Right lobe of liver (tissue), 6 donors: ENCODE results near the gene MARCHF10. TPM values are rescaled to one million over a fixed set of nuclear protein-coding genes. Genes with fewer than 3 reads are reported as not detected.

Source experiments
- ATAC-seq, 4 donors: fragments of 200-7000 bp; cut with Tn5 transposase; one replicate each; pipeline ENCODE4 v1.9.1; 2020; ENCODE audit warnings: mild to moderate bottlenecking in 4 of 4, moderate library complexity in 4 of 4
- DNase-seq, 3 donors: peaks; one replicate each; pipeline ENCODE4 v3.0.0-alpha.2; 2020
- H3K27ac ChIP-seq, 3 donors: fragments of 200-600 bp; one replicate each; pipeline ENCODE4 v1.8.0; 2022
- H3K27me3 ChIP-seq, 2 donors: fragments of 200-600 bp; one replicate each; pipeline ENCODE4 v1.8.0; 2022
- H3K36me3 ChIP-seq, 4 donors: fragments of 200-600 bp; sonication (generic) in 1 of 4; one replicate each; pipeline versions ENCODE4 v1.5.1 to v1.8.0; 2017 to 2022; ENCODE audit warnings: control low read depth in 1 of 4
- H3K4me1 ChIP-seq, 4 donors: fragments of 200-600 bp; sonication (generic) in 1 of 4; one replicate each; pipeline versions ENCODE4 v1.5.1 to v1.8.0; 2017 to 2022; ENCODE audit warnings: control low read depth in 1 of 4
- H3K4me3 ChIP-seq, 3 donors: fragments of 200-600 bp; one replicate each; pipeline ENCODE4 v1.8.0; 2022
- H3K9me3 ChIP-seq, 4 donors: fragments of 200-600 bp; sonication (generic) in 1 of 4; one replicate each; pipeline versions ENCODE4 v1.5.1 to v1.8.0; 2017 to 2022; ENCODE audit warnings: control low read depth in 1 of 4
- POLR2A ChIP-seq: fragments of 450-650 bp; IDR thresholded peaks from one replicate; pipeline ENCODE4 v1.6.1; 2017; ENCODE audit warnings: antibody characterized with exemption, mild to moderate bottlenecking
- whole genome bisulfite sequencing: methylation state at CpG from one replicate; pipeline ENCODE4 v1.1.6; 2018; ENCODE audit warnings: low coverage, low lambda C conversion rate; ENCODE audit not compliant: insufficient coverage; ENCODE audit errors: missing lambda C conversion rate; 5-methylcytosine and 5-hydroxymethylcytosine counted together
- intact Hi-C, 2 donors: fragments of 100-400 bp; cut with DNase I; formaldehyde crosslinking; loops; one replicate each; pipeline versions ENCODE4 v1.11.2 to v1.14.1; 2022
- total RNA-seq, 6 experiments: library from RNA; depleted of rRNA in 2 of 6; stranded (reverse); fragments of >200 nt in 2 of 6; fragmentation: NEBNext Ultra II Directional in 3 of 6; extraction: Animal tissue kit (Norgen Biotek cat#: 25700) in 3 of 6; gene quantifications; one replicate each; pipeline versions ENCODE4 v1.1.0 to v1.2.4, GENCODE V29; 2016 to 2023
- TF ChIP-seq, protein P1 (sequence below), 4 donors: fragments of 200-600 bp in 3 of 4; fragments of 450-650 bp in 1 of 4; IDR thresholded peaks; one replicate each; pipeline versions ENCODE4 v1.5.1 to v1.8.0; 2016 to 2022; ENCODE audit warnings: antibody characterized with exemption in 4 of 4, mild to moderate bottlenecking in 2 of 4
- donor health status: DM: no; HTN: yes; CAD: no.
- donor health status: DM: no; HTN: no; CAD: no.
- donor health status: DM: no; HTN: no; CAD: no.
- donor health status: DM: no; HTN: yes; CAD: no.
- donor health status: DM: no; HTN: yes; CAD: no.

Gene MARCHF10
- total RNA-seq, 6 experiments from 2014 or later = not detected

DNA sequence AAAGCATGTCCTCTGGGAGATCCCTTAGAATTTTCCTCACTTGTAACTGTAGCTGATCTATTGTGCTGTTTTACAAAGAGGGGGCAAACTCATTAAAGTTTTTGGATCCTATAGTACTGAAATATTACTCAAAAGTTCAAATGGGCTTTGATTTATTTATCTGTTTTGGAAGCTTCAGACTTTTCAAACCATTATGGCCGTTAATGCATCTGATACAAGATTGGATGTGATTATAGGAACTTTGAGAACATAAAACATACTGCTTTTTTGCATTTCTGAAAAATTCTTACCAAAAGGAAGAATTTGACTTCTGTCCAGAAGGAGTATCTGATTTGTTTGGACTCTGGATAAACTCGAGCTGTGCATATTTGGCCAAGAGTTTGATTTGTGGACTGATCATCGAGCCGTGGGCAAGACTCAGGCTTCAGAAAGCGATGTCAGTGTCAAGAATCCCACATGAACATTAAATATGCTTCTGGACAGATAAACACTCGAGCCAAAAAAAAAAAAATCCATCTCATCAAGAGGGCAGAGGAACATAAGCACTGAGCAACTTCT lies 8.2 kb upstream of the MARCHF10 start:
- Histone ChIP-seq H3K27ac (no peak overlapping the region), H3K4me1 (no peaks in the 10 kb centered on the region), H3K4me3 (no peak overlapping the region), H3K36me3 (no peaks in the 10 kb centered on the region), H3K27me3 (no peaks in the 10 kb centered on the region), H3K9me3 (no peaks in the 10 kb centered on the region)
- 32% methylated on average over 6 of the region's 6 CpGs for WGBS
- no peak for TF ChIP-seq POLR2A
- TF ChIP-seq, protein P1, sequence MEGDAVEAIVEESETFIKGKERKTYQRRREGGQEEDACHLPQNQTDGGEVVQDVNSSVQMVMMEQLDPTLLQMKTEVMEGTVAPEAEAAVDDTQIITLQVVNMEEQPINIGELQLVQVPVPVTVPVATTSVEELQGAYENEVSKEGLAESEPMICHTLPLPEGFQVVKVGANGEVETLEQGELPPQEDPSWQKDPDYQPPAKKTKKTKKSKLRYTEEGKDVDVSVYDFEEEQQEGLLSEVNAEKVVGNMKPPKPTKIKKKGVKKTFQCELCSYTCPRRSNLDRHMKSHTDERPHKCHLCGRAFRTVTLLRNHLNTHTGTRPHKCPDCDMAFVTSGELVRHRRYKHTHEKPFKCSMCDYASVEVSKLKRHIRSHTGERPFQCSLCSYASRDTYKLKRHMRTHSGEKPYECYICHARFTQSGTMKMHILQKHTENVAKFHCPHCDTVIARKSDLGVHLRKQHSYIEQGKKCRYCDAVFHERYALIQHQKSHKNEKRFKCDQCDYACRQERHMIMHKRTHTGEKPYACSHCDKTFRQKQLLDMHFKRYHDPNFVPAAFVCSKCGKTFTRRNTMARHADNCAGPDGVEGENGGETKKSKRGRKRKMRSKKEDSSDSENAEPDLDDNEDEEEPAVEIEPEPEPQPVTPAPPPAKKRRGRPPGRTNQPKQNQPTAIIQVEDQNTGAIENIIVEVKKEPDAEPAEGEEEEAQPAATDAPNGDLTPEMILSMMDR (IDR thresholded peaks at IDR 0.05) = no peak
- intact Hi-C loops = no loop called here
- no peak for DNase-seq
- no peak for ATAC-seq

DNA sequence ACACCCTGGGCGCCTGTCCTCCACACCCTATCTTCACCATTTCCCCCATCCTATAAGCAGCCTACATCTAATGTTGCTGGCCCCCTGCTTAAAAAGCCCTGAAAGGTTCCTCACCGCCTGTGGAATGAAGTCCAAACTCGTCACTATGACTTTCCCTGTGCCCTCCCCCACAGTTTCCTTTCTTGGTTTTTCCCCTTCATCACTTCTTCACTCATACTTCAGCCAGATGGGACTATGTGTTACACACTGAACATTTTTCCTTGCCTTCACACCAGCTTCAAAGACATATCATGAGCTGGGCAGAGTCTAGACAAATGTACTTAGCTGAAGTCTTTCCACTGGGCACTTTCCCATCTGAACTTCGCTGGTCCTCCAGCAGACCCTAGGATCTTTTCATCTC lies 1.5 kb upstream of the MARCHF10 start:
- DNase-seq (no peak), ATAC-seq (no peak)
- no peaks in the 10 kb centered on the region for H3K36me3 ChIP-seq
- peaks cover 0 to 7% of the 10 kb centered on the region in 2 donors for H3K27me3 ChIP-seq
- intact Hi-C loops = no loop called here
- H3K27ac ChIP-seq = no peak overlapping the region
- peaks cover 0 to 5% (median 0%) of the 10 kb centered on the region in 4 donors for H3K4me1 ChIP-seq
- WGBS = 48% methylated on average over 4 of the region's 4 CpGs
- no peaks in the 10 kb centered on the region for H3K9me3 ChIP-seq
- TF ChIP-seq, protein P1 (IDR thresholded peaks at IDR 0.05) = no peak
- no peak for TF ChIP-seq POLR2A
- no peak overlapping the region for H3K4me3 ChIP-seq

DNA sequence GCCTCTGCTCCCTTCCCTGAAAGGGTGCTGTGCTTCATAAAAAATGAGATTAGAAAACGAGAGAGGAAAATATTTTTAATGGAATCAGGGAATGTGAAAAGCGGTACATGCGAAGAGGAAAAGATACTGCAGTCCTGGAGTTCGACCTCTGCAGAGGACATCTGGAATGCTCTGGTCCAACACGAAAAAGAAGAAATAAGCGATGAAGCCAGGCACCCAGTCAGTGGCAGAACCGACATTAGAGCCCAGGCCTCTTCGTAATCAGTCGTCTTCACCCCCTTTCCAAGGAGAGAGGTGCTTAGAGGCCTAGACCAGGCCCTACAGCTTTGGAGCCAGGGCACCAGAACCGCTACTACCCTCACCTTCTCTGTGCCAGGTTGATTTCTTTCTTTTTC lies 459 bp upstream of the MARCHF10 start:
- ATAC-seq (no peak), DNase-seq (no peak)
- H3K27me3 ChIP-seq = peaks cover 0 to 7% of the 10 kb centered on the region in 2 donors
- H3K4me1 ChIP-seq = peaks cover 0 to 5% (median 0%) of the 10 kb centered on the region in 4 donors
- intact Hi-C loops = no loop called here
- H3K27ac ChIP-seq = no peak overlapping the region
- TF ChIP-seq, protein P1 (IDR thresholded peaks at IDR 0.05) = no peak
- TF ChIP-seq POLR2A = no peak
- H3K9me3 ChIP-seq = no peaks in the 10 kb centered on the region
- H3K4me3 ChIP-seq = no peak overlapping the region
- no peaks in the 10 kb centered on the region for H3K36me3 ChIP-seq
- 58% methylated on average over 8 of the region's 10 CpGs for WGBS

DNA sequence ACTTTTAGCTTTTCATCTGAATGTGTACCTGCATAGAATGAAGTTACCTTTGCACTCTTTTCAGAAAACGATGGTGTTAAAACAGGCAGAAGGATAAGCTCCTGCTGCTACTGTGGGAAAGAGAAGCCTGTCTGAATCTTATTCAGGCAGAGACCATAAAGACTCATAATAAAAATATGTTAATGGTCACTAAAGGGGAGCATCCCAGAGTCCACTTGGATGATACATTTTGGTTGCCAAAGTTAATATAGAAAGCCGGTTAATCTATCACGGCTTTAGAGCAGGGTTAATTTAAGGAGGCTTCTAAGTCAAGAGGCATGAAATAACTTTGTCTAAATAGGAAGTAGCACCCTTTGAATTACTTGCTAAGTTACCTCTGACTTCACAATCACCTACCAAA lies 2.9 kb downstream of the MARCHF10 start:
- TF ChIP-seq POLR2A = no peak
- TF ChIP-seq, protein P1 (IDR thresholded peaks at IDR 0.05) = no peak
- intact Hi-C loops = no loop called here

More for the DNA sequence above, 2.9 kb downstream of the MARCHF10 start:
- no peaks in the 10 kb centered on the region for H3K9me3 ChIP-seq
- ATAC-seq = no peak
- no peak overlapping the region for H3K27ac ChIP-seq
- whole genome bisulfite sequencing = 34% methylated on average over 3 of the region's 3 CpGs
- H3K27me3 ChIP-seq = peaks cover 0 to 7% of the 10 kb centered on the region in 2 donors
- no peaks in the 10 kb centered on the region for H3K36me3 ChIP-seq
- no peak for DNase-seq
- H3K4me1 ChIP-seq = peaks cover 0 to 5% (median 0%) of the 10 kb centered on the region in 4 donors
- H3K4me3 ChIP-seq = no peak overlapping the region
